ENCODE results near the gene RGS8.

RGS8 gene, protein sequence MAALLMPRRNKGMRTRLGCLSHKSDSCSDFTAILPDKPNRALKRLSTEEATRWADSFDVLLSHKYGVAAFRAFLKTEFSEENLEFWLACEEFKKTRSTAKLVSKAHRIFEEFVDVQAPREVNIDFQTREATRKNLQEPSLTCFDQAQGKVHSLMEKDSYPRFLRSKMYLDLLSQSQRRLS

DNA sequence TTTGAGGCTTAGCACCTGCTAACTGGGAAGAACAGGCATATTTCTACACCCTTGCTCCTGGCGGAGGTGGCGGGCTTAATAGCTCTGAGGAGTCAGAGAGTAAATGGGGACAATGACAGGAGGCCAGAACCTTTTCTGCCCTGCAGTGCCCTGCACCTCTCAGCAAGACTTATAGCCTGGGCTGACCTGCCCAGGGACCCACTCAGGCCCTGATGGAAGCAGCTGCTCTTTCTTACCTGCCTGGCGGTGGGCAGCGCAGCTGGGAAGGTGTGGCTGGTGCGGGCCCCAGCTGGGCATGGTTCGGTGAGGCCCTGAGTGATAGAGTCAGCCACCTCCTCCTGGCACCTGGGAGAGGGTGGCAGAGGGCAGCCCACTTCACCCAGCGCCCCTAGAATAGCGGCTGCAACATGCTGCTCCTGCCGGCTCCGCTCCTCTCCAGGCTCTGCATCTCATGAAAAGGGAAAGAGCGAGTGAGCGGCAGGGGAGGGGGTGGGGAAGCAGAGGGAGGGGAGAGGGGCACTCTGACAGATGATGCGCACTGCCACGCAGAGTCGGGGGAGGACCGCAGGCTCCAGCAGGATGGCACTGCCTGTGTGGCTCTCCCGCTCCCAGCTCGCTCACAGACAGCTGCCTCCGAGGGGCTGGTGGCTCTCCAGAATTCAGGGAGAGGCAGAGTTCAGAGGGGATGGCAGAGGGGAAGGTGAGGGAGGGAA is at the start of gene RGS8:
Gene RGS8, minus strand, starts transcription at position 472 of the 713 bp plus-strand sequence. CDS start 14,938 bp downstream, outside the sequence.
- DNase-seq = no peak

DNA sequence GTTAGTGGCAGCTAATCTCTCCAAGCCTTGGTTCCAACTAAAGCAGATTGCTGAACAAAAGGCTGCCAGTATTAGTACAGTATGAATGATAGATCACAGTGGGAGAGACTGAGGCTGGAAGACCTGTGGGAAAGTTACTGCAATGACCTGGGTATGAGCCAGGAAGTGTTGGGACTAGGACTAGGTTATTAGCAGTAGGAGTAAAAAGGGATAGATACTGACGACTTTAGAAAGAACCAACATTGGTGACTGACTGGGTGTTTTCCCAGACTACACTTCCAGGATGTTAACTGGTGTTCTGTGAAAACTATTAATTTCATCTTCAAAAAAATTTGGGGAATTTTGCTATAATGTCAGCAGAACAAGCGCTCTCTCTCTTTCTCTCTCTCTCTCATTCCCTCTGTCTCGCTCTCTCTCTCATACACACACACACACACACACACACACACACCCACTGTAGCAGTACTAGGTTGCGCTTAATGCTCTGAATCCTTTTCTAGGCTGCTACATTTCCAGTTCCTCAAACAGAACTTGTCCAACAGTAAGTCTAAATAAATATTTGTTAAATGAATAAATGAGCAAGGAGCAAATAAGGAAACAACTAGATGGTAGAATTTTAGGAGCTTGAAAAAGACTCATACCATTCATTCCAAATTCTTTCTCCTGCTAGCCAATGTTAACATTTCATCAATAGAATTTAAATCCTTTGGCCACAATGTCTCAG is 47.6 kb upstream of the RGS8 start:
- no peak for DNase-seq

DNA sequence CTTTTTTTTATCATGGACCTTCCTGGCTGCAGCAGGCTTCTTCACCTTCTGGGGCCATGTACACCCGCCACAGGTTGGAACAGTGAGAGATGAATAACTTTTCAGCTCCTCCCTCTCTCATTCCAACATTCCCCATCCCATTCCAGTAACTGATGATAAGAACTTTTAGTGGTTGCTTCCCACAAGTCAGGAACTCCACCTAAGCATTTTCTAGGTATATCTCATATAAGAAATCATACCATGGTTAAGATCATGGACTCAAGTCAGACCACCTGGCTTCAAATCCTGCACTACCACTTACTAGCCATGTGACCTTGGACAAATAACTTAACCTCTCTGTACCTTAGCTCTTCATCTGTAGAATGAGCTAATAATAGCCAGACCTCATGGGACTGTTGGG is 42.5 kb upstream of the RGS8 start:
- DNase-seq = no peak

DNA sequence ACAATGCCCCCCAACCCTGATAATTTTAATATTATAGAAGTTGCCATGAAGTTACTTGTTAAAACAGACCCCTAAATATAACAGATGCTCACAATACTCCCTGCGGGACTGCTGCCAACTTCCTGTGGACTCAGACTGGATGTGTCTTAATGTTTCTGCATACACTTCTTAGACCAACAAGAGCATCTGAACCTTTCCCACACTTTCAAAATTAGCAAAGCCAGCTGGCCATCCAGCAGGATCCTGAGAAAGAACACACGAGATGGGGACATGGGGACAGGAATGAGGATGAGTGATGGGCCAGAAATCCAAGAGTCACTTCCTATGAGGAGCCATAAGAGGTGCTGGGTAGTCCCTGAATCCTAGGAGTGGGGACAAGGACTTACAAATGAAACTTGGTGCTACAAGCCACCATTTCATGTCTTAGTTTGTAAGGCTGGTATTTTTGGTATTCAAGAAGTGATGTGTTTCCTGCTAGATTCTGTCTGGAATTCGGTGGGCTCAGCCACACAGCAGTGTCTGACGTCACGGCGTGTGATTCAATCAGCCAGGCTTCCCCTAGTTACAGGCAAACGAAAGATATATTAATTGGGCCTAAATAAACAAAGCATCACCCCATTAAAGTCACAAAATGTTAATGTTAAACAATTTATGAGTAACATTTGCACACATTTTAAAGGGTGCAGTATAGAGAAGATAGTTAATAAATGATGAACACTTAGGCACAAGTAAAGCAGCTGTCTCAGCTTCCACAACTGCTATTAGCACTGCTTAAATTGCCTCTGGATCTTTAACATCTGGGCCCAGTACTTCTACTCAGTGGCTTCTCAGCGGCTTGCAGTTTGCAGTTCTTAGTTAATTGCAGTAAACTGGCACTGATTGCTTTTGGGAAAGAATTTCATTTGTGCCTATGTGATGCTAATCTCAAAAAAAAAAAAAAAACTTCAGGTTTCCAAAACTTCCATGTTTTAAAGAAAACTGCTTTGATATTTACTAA is 41.2 kb upstream of the RGS8 start:
- DNase-seq = no peak

DNA sequence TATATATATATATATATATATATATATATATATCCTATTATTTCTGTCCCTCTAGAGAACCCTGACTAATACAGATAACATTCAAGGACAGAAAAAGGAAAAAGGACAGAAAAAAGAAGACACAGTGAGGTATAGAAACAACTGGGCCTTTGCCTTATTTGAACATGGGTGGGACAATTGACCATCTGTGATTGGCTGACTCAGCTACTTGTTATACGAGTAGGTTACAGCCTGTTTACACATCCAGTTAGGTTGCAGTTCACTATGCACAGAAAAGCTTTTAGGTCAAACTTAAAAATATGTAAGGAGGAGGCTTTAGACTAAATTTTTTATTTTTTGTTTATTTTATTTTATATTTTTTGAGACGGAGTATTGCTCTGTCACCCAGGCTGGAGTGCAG is 39.8 kb upstream of the RGS8 start:
- no peak for DNase-seq

DNA sequence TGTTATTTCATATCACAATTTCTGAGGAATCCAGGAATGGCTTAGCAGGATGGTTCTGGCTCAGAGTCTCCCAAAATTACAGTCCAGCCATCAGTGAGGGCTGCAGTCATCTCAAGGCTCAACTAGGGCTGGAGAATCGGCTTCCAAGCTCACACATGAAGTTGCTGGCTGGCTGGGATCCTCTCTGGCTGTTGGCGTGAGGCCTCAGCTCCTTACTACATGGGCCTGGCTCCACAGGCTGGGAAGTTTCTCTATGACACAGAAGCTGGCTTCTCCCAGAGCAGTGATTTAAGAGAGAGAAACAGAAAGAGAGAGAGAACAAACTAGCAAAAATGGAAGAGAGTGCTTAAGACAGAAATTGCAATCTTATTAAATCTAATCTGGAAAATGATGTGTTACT is 38.8 kb upstream of the RGS8 start:
- DNase-seq = no peak

DNA sequence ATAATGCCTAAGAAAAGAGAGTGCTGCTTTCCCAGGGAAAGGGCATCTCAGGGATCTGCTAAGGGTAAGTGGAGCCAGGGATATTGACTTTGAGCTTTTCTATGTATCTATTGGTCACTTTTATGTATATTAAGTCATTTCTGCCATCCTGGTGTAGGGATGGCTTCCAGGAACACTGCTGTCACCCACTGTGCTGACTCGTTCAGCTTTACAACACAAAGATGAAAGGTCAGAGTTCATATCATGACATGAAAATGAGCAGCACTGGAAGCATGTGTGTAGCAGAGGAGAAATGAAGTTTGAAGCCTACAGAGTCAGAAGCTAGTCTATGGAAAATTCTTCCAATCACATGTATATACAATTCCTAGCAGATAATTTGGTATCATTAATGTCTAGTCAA is 37.1 kb upstream of the RGS8 start:
- DNase-seq = no peak

DNA sequence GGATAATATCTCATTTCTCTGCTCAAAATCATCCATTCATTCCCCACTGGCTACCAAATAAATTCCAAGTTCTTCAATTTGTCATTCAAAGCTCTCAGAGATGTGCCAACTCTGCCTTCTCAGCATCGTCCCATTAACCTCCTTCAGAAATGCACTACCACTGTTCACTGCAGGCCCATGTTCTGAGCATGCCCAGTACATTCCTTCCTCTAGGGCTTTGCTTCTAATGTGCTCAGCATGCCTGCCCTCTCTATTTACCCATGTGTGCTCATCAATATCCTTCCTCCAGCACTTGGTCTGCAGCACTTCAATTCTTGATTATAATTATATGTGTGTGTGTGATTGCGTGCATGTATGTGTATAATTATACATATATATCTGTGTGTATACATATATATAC is 36.1 kb upstream of the RGS8 start:
- no peak for DNase-seq

DNA sequence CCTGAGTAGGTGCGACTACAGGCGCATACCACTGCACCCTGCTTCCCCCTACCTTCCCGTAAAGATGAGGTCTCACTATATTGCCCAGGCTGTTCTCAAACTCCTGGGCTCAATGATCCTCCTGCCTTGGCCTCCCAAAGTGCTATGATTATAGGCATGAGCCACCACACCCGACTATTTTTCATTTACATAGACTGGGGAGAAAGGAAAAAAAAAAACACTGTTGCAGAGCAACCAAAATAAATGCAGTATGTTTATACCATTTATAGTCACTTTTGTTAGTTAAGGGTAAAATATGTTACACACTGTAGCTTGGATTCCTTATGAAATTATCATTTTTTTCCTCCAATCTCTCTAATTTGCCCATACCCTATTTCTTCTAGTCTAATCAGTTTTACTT is 35.2 kb upstream of the RGS8 start:
- no peak for DNase-seq

DNA sequence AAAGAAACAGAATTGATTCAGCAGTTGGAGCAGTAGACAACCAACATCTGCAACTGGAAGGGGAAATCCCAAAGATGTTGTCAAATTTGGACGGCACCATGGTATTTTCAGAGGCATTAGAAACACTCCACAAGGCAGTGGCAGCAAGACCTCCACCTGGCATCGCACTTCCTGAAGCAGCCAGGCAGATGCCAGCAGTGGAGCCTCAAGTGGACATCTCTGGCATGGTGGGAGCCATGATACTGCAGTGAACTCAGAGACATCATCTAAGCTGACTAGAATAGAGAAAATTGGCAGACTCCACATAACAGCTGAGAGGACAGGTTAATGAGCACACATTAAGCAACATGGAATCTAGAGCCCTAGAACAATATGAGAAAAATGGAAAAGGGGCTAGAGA is 33.9 kb upstream of the RGS8 start:
- no peak for DNase-seq

DNA sequence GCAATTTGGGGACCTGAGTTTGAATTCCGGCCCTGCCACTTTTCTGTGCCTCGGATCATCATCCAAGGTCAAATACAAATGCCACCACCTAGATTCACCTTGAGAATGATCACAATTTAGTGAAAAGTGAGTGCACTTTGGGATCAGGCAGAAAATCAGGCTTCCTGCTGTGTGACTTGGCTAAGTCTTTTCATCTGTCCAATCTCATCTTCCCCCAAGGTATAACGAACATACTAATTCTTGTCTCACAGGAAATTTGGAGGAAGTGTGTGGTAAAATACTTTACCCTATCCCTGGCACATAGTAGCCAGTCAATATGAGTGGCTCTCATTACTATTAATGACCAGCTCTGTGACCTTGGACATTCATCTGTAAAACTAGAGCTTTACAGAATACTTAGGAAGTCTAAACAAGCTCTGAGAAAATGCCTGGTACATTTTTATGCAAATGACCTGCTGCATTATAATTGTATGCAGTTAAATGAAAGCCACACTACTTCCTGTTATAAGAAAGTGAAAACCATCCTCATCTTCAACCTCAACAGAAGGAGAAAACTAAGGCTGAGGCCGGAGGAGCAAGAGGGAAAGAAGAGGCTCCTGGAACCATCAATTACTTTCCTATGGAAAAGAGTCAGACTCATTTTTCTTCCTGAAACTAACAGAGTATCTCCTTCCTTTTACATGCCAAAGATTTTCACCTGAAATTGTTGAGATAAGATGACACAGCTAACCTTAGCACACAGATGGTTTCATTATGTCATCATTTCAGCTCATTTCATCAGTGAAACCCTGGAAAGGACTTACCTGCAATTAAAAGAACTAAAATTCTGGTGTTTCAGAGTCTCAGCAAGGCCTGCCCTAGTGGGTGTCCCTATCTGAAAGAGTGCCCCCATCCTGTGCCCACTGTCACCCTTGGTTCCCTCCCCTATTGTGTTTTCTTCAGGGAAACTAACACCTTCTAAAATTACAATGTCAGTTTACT is 32.6 kb upstream of the RGS8 start:
- DNase-seq = no peak

DNA sequence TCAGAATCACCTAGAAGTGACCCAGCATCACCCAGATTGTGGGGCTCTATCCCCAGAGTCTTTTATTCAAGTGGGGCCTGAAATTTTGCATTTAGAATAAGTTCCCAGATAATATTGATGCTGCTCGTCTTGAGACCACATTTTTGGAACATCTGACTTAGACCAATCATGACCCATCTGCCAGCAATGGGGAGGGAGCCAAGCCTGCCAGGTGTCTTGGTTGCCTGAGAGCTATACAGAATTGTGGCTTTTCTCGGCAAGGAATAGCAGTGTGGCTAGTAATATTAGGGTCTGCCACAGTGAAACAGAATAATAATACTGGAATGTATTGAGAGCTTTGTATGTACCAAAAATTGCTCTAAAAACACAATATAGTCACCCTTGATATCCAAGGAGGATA is 31.1 kb upstream of the RGS8 start:
- DNase-seq = no peak

DNA sequence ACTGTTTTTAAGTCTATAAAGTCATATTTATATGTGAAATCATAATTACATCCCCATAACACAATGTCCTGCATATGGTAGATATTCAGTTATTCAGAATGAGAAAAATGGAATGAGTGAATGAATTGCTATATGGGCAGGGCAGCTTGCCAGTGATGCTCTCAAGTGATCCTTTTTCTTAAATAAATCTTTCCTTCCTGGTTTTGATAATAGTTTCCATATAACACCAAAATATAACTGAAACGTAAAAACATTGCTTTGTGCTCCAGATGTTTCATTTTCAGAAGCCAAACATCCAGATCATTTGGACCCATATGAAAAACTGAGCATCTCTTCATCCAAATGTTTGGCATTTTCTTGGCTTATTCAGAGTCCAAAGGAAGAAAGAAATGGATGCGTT is 30.2 kb upstream of the RGS8 start:
- no peak for DNase-seq

DNA sequence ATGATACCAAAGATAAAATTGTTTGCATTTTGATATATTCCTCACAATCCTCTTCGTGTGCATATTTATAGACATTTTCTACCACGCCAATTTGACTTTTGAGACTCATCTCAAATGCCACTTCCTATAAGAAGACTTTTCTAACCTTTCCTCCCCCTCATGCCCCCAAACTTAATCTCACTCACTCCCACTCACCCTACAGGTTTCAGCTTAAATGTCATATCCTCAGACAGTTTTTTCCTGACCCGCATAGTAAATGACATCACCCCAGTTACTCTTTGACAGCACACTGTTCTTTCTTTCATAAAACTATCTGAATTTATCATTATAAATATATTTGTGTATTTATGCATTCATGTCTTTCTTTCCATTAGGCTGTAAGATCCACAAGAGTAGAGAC is 29.6 kb upstream of the RGS8 start:
- no peak for DNase-seq

DNA sequence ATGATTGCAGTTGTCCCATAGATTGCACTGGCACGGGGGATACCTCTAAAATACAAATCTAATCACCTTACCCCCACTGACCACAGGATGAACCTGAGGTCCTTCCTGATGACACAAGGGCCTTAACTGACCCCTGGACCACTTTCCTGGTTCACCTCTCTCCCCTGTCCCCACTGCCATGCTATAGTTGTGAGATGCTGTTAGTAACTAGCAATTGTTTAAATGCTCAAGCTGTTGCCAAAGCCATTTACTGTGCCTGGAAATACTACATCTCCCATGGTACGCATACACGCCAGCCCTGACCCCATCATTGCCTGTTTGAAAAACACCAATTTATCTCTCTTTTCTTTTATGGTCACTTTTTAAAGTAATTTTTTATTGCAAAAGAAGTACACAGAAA is 29.1 kb upstream of the RGS8 start:
- no peak for DNase-seq

DNA sequence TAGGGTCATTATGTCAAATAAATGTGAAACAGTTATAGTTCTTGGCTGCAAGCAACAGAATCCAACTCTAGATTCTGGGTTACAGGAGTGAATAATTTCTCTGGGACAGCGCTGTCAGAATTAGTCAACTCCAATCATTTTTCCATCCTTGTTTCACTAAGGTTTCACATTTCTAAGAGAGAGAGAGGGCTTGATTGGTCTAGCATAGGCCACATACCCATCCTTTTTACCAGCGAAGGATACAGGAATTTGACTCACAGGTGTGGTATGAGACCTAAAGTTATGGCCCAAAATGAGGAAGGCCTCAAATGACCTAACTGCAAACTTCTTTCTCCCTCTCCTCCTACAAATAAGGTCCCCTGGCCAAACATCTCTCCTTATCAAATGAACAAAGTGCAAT is 25.5 kb upstream of the RGS8 start:
- DNase-seq = no peak

DNA sequence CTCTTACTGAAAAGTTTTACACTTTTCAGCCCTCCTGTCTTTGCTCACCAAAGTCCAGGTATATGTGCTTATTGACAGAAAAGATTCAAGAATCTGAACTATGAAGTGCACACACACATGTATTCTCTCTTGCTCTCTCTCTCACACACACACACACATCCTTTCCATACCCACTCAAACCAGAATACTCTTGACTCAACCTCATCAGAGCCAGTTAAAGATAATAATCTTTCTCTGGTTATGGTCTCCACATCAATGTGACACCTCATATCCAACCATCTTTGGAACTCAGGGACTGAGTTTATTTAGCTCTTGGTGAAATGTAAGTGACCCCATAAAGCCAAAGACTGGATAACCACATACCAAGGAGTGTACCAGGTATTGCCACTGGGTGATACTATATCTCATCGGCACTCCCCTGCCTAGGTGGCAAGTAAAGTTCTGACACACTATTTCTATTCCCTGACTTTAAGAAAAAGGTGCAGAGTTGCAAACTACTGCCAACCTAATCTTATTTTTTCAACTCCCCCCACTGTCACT is 24.9 kb upstream of the RGS8 start:
- DNase-seq = no peak

DNA sequence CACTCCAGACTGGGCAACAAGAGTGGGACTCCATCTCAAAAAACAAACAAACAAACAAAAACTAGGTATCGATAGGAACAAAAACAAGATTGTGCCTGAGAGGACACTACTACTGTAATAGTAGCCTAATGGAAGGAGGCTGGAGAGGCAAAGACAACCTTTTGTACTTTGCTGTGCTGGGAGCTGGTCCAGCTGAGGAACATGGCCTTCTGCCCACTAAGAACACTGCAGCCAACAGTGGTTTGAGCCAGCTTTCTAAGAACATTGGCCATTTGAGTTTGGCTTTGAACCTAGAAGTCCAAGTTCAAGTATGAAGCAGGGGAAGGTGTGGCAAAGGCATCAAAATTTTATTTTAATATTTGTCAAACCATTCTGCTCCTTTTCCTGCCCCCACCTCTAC is 22.7 kb upstream of the RGS8 start:
- no peak for DNase-seq

DNA sequence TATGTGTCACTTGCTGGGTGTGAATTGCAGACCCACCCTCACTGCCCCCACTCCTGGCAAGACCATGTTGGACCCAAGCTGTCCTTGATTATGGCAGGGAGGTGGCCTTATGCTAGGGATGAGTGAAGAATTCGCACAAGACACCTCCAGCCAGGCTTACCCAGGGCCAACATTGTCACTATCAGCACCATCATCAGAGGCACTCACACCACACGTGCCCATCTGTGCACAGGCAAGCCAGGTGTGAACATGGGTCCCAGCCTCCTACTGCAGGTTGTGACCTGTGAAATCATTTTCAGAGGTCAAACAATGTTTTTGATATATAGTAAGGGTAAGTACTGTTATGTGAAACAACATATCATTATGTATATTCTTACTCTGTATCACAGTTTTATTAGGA is 20.3 kb upstream of the RGS8 start:
- no peak for DNase-seq

DNA sequence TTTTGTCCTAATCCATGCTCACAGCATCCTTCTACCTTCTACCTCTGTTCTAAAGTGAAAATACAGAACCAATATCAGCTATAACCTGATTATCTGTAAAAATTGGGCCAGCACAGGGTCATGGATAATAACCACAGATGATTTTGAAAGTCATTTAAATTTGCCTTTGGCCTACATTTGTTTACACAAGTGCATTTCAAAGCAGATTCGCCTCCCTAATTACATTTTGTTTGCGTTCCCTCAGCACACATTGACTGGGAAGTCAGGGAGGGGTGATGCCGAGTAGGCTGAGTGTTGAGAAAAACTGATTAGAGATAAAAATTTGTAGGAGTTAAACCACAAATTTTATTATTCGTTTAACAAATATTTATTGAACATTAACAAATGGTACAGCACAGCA is 19.2 kb upstream of the RGS8 start:
- no peak for DNase-seq

DNA sequence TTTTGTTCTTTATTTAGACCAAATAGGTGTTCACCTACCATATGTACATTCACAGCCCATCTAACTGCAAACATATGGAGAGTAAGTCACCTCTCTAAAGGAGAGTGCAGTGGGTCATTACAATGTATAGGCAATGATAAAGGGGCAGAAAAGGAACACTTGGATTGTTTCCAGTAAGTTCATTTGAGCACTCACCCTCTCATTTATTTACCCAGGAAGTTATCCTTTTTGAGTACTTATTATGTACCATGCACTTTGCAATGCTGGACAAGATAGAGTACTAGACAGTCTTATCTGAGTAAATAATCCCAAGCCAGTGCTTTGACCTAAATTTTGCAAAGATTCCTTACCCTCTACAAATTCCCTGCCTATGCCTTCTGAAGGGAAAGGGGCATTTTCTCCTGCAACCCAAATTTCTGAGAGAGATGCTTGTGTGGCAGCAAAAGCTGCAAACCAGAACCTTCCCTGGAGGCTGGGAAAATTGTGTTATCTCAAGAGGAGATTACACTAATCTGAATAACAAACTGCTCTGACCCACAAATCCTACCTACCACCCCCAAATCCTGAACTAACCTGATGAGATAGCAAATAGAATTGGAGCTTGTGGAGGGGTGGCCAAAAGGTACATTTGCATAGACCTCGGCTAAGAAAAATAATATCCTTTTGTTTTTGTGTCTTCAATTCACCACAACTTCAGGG is 18.6 kb upstream of the RGS8 start:
- DNase-seq = no peak

Measured in CD4-positive, alpha-beta T cell treated with Interleukin-15 for 1 hour (primary cell).